Stimulated activated CD8-positive, alpha-beta memory T cell treated with anti-CD3 and anti-CD28 coated beads, Interleukin-2, amount 100 ng/mL, for 1 hour (primary cell): ENCODE measurements around the gene GPC5.
"Not testable (repeated sequence)": the region's sequence is repeated elsewhere in the genome, so short reads cannot be mapped to it uniquely, and the experiment has no call there.

Experiments
- DNase-seq, 2 donors: peaks; one replicate each; pipeline ENCODE4 v3.0.0-alpha.2; 2020; ENCODE audit warnings: low read depth in 2 of 2

GPC5 gene

GRCh38 chr13:92833071-92833470 is 1434.7 kb downstream of the GPC5 start:
- no peak for DNase-seq

DNA sequence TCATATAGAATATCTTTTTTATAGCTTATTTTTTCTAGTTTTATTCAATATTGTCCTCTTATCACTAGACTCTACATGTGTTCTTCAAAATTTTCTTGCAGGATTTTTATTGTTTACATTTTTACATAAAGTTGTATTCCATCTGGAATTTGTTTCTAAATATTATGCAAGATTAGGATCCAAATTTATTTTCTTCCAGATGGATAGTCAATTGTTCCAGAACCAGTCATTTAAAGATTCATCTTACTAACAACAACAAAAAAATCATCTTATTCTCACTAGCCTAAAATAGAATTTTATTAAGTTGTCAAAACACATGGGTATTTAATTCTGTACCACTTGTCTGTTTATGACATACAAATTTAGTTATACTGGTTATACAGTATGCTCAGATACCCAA is 1437.8 kb downstream of the GPC5 start:
- no peak for DNase-seq

- DNase-seq, result no peak
These were observed 1440.4 kb downstream of the GPC5 start for GRCh38 chr13:92838786-92839185.

GRCh38 chr13:92842145-92842544 is 1443.7 kb downstream of the GPC5 start:
- no peak for DNase-seq

DNA sequence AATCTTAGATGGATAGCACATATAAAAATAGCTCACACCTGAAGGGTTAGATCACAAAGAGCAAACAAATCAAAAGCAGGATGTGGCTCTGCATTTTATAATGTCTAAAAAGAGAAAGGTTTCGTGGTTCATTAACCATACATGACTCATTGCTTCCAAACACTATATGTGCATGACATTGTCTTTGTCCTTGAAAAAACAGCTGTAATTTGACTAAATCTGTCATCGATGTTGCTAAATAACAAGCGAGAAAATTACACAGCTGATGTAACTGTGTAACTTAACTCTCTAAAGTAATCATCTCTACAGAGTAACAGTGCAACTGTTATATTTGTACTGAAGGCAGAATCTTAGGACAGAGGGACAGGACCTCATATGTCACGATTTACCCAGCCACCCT is 1445.1 kb downstream of the GPC5 start:
- no peak for DNase-seq

- no peak for DNase-seq
These were observed 1451.0 kb downstream of the GPC5 start for GRCh38 chr13:92849381-92849780.

GRCh38 chr13:92864584-92865284 is 1466.3 kb downstream of the GPC5 start:
- no peak for DNase-seq

GRCh38 chr13:92873029-92873428 is 1474.6 kb downstream of the GPC5 start:
- no peak for DNase-seq

- DNase-seq, result no peak
These were observed 1488.2 kb downstream of the GPC5 start for GRCh38 chr13:92886535-92887077.

- DNase-seq, result no peak
These were observed 1496.0 kb downstream of the GPC5 start for GRCh38 chr13:92894447-92894846.

- no peak for DNase-seq
These were observed 1498.4 kb downstream of the GPC5 start for GRCh38 chr13:92896842-92897241.

GRCh38 chr13:92898946-92899345 is 1500.5 kb downstream of the GPC5 start:
- DNase-seq, result not testable (repeated sequence)

GRCh38 chr13:92900446-92900845 is 1502.0 kb downstream of the GPC5 start:
- no peak for DNase-seq

GRCh38 chr13:92901739-92902138 is 1503.3 kb downstream of the GPC5 start:
- DNase-seq, result no peak

- DNase-seq, result no peak
These were observed 1514.2 kb downstream of the GPC5 start for GRCh38 chr13:92912629-92913028.

DNA sequence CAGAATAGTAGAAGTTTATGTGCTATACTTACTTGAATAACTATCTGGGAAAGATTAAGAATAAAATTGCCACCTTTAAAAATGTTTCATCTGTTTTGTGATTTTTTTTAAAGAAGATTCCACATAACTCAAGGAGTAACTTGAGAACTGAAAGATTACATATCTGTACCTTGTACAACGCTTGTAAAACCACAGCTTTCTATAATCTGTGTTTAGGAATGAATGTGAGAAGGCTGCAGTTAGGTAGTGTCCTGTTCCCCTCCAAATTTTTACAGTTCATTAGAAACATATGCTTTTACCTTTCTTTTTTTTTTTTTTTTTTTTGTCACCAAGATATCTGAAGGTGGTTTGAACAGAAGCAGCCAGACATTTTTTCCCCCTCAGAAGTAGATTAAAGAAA is 1515.4 kb downstream of the GPC5 start:
- DNase-seq, result no peak
